H1 (cell line): ENCODE results near the gene TXNDC11. TPM values are rescaled to one million over a fixed set of nuclear protein-coding genes. Genes with fewer than 3 reads are reported as not detected.

Experiments used
- CTCF ChIA-PET: fragments of 300-600 bp; sonication (Branson Sonifier 250); formaldehyde crosslinking; loops from one replicate; lab custom pipeline; 2021; ENCODE audit not compliant: partially characterized antibody; lab: Charles Lee
- POLR2A ChIA-PET: fragments of 300-600 bp; sonication (Branson Sonifier 250); formaldehyde crosslinking; loops from one replicate; lab custom pipeline; 2021; ENCODE audit warnings: inconsistent platforms; ENCODE audit not compliant: partially characterized antibody; lab: Charles Lee
- DNase-seq, 2 experiments: peaks; one replicate each; pipeline versions ENCODE4 v3.0.0 to v3.0.0-alpha.2; 2010 to 2022; ENCODE audit warnings: low spot score in 2 of 2, low read depth in 1 of 2, mixed read lengths in 1 of 2
- FAIRE-seq: peaks from 2 replicates; lab custom pipeline; 2011; peaks lifted over from hg19 to GRCh38; lab: Jason Lieb, UNC
- H2AFZ ChIP-seq: 2 replicates; pipeline ENCODE4 v1.8.1; 2012; ENCODE audit warnings: low read length, inconsistent platforms
- H2AK5ac ChIP-seq: 2 replicates; pipeline ENCODE4 v1.6.1; 2013; ENCODE audit warnings: low read depth, low read length
- H2BK120ac ChIP-seq: replicated peaks from 2 replicates; pipeline ENCODE3; 2013; ENCODE audit warnings: low read depth, low read length, inconsistent platforms
- H2BK12ac ChIP-seq: 2 replicates; pipeline ENCODE4 v1.6.1; 2013; ENCODE audit warnings: low read depth, low read length
- H2BK15ac ChIP-seq: 2 replicates; pipeline ENCODE4 v1.6.1; 2013; ENCODE audit warnings: low read length
- H2BK20ac ChIP-seq: 2 replicates; pipeline ENCODE4 v1.6.1; 2013; ENCODE audit warnings: low read length
- H2BK5ac ChIP-seq: 2 replicates; pipeline ENCODE4 v1.6.1; 2013; ENCODE audit warnings: low read depth, low read length
- H3K14ac ChIP-seq: 2 replicates; pipeline ENCODE4 v1.6.1; 2013; ENCODE audit warnings: inconsistent platforms; ENCODE audit not compliant: insufficient read length
- H3K18ac ChIP-seq: 2 replicates; pipeline ENCODE4 v1.6.1; 2013; ENCODE audit warnings: low read length; ENCODE audit errors: extremely low read depth
- H3K23ac ChIP-seq: 2 replicates; pipeline ENCODE4 v1.6.1; 2013; ENCODE audit warnings: inconsistent platforms; ENCODE audit not compliant: insufficient read length
- H3K23me2 ChIP-seq: 2 replicates; pipeline ENCODE4 v1.6.1; 2013; ENCODE audit warnings: low read depth, low read length
- H3K27ac ChIP-seq: 2 replicates; pipeline ENCODE4 v1.6.1; 2011; ENCODE audit warnings: low read depth, low read length, inconsistent platforms
- H3K27me3 ChIP-seq, 4 experiments: replicated peaks in 1 of 4; 1 replicate in 1 of 4; 2 replicates in 3 of 4; pipeline versions ENCODE4 v1.6.1 to v1.8.1; 2011 to 2013; ENCODE audit warnings: low read length in 3 of 4, mild to moderate bottlenecking in 3 of 4, inconsistent platforms in 2 of 4, mixed read lengths in 2 of 4, moderate library complexity in 1 of 4; ENCODE audit not compliant: control insufficient read depth in 3 of 4, insufficient read depth in 3 of 4; ENCODE audit errors: extremely low read depth in 1 of 4
- H3K36me3 ChIP-seq, 4 experiments: 2 replicates each; pipeline versions ENCODE4 v1.6.1 to v1.8.1; 2011 to 2013; ENCODE audit warnings: mild to moderate bottlenecking in 4 of 4, low read length in 3 of 4, moderate library complexity in 2 of 4, control low read depth in 1 of 4, inconsistent platforms in 1 of 4; ENCODE audit not compliant: insufficient read depth in 4 of 4, control insufficient read depth in 2 of 4
- H3K4ac ChIP-seq: replicated peaks from 2 replicates; pipeline ENCODE3; 2013; ENCODE audit warnings: low read length, low read depth, mixed read lengths, inconsistent platforms; ENCODE audit not compliant: insufficient read length
- H3K4me1 ChIP-seq, 4 experiments: replicated peaks in 1 of 4; 1 replicate in 1 of 4; 2 replicates in 3 of 4; pipeline versions ENCODE4 v1.6.1 to v1.8.1; 2011 to 2013; ENCODE audit warnings: low read length in 3 of 4, inconsistent platforms in 2 of 4, mixed read lengths in 1 of 4; ENCODE audit not compliant: insufficient read depth in 4 of 4, control insufficient read depth in 3 of 4
- H3K4me2 ChIP-seq, 2 experiments: 2 replicates each; pipeline versions ENCODE4 v1.6.1 to v1.8.1; 2011 to 2013; ENCODE audit warnings: low read depth in 2 of 2, low read length in 2 of 2, control low read depth in 1 of 2, inconsistent platforms in 1 of 2, mild to moderate bottlenecking in 1 of 2; ENCODE audit not compliant: insufficient read depth in 1 of 2
- H3K4me3 ChIP-seq, 4 experiments: fragments of 200-600, 300-600 bp in 1 of 4; sonication (generic), shearing (Covaris generic), sonication (Bioruptor Twin) in 1 of 4; 2 replicates each; pipeline versions ENCODE4 v1.5.1 to v1.8.1; 2011 to 2016; ENCODE audit warnings: low read length in 4 of 4, low read depth in 3 of 4, control low read depth in 2 of 4, inconsistent platforms in 2 of 4, mild to moderate bottlenecking in 2 of 4, mixed read lengths in 1 of 4, moderate library complexity in 1 of 4; ENCODE audit not compliant: insufficient read depth in 2 of 4; ENCODE audit errors: extremely low read depth in 1 of 4
- H3K56ac ChIP-seq: replicated peaks from 2 replicates; pipeline ENCODE3; 2013; ENCODE audit warnings: low read depth, mild to moderate bottlenecking, mixed read lengths, low read length, inconsistent platforms; ENCODE audit not compliant: insufficient read length
- H3K79me1 ChIP-seq: 2 replicates; pipeline ENCODE4 v1.6.1; 2013; ENCODE audit warnings: low read depth, low read length, control low read depth
- H3K79me2 ChIP-seq, 2 experiments: 2 replicates each; pipeline versions ENCODE4 v1.6.1 to v1.8.1; 2012 to 2013; ENCODE audit warnings: low read length in 2 of 2, mild to moderate bottlenecking in 2 of 2, inconsistent platforms in 1 of 2; ENCODE audit not compliant: insufficient read depth in 2 of 2, control insufficient read depth in 1 of 2
- H3K9ac ChIP-seq, 4 experiments: replicated peaks in 1 of 4; 1 replicate in 1 of 4; 2 replicates in 3 of 4; pipeline versions ENCODE4 v1.6.1 to v1.8.1; 2011 to 2013; ENCODE audit warnings: low read depth in 3 of 4, low read length in 3 of 4, control low read depth in 2 of 4, mild to moderate bottlenecking in 2 of 4, moderate library complexity in 2 of 4, inconsistent platforms in 1 of 4; ENCODE audit errors: extremely low read depth in 1 of 4
- H3K9me3 ChIP-seq, 2 experiments: 2 replicates each; pipeline versions ENCODE4 v1.6.1 to v1.8.1; 2012 to 2013; ENCODE audit warnings: mild to moderate bottlenecking in 2 of 2, moderate library complexity in 2 of 2, control low read depth in 1 of 2, inconsistent platforms in 1 of 2, low read depth in 1 of 2, low read length in 1 of 2, mixed read lengths in 1 of 2; ENCODE audit not compliant: insufficient read depth in 2 of 2
- H4K20me1 ChIP-seq, 2 experiments: replicated peaks in 1 of 2; 2 replicates each; pipeline versions ENCODE3 to v1.8.1; 2011 to 2013; ENCODE audit warnings: inconsistent platforms in 2 of 2, low read length in 2 of 2, mild to moderate bottlenecking in 1 of 2; ENCODE audit not compliant: insufficient read depth in 2 of 2, control insufficient read depth in 1 of 2
- H4K5ac ChIP-seq: 2 replicates; pipeline ENCODE4 v1.6.1; 2013; ENCODE audit warnings: low read length, low read depth, mixed read lengths, inconsistent platforms; ENCODE audit not compliant: insufficient read length
- H4K8ac ChIP-seq: 2 replicates; pipeline ENCODE4 v1.8.0; 2013; ENCODE audit warnings: mild to moderate bottlenecking, moderate library complexity, low read length, inconsistent platforms; ENCODE audit not compliant: insufficient read depth; ENCODE audit errors: extremely low read depth
- H4K91ac ChIP-seq: replicated peaks from 2 replicates; pipeline ENCODE3; 2013; ENCODE audit warnings: low read length, mixed read lengths, inconsistent platforms; ENCODE audit not compliant: insufficient read length
- CBX8 ChIP-seq: fragments of 300-800, 300-1000 bp; sonication (generic); IDR thresholded peaks from 2 replicates; pipeline ENCODE4 v1.7.1; 2016; ENCODE audit warnings: low read depth, low read length, borderline replicate concordance
- POLR2A ChIP-seq, 2 experiments: IDR thresholded peaks; 1 replicate in 1 of 2; 2 replicates in 1 of 2; pipeline ENCODE4 v1.6.1; 2011; ENCODE audit warnings: low read depth in 2 of 2, low read length in 2 of 2, mild to moderate bottlenecking in 2 of 2; ENCODE audit errors: control extremely low read depth in 1 of 2
- RAD21 ChIP-seq, 2 experiments: IDR thresholded peaks in 1 of 2; conservative IDR thresholded peaks in 1 of 2; 2 replicates each; pipeline ENCODE4 v1.6.1; 2011; ENCODE audit warnings: low read depth in 2 of 2, low read length in 2 of 2, improper control_type of control experiment in 1 of 2, inconsistent platforms in 1 of 2, mild to moderate bottlenecking in 1 of 2, moderate library complexity in 1 of 2
- RNF2 ChIP-seq: fragments of 200-900, 300-1000 bp; sonication (generic); IDR thresholded peaks from 2 replicates; pipeline ENCODE4 v1.7.1; 2016; ENCODE audit warnings: borderline replicate concordance, low read depth, mild to moderate bottlenecking, antibody characterized with exemption, low read length; ENCODE audit not compliant: poor library complexity, severe bottlenecking; ENCODE audit errors: missing control alignments
- SIN3A ChIP-seq, 2 experiments: IDR thresholded peaks in 1 of 2; conservative IDR thresholded peaks in 1 of 2; 2 replicates each; pipeline ENCODE4 v1.6.1; 2011 to 2012; ENCODE audit warnings: low read length in 2 of 2, improper control_type of control experiment in 1 of 2, low read depth in 1 of 2, mild to moderate bottlenecking in 1 of 2
- WGBS, 2 experiments: shearing (Covaris generic) in 1 of 2; methylation state at CpG; one replicate each; pipeline versions ENCODE4 v1.1.6 to v1.1.7; 2013 to 2015; ENCODE audit warnings: low lambda C conversion rate in 2 of 2, mixed read lengths in 2 of 2, inconsistent platforms in 1 of 2, low coverage in 1 of 2, missing lambda C conversion rate in 1 of 2; ENCODE audit not compliant: insufficient replicate concordance in 2 of 2, insufficient coverage in 1 of 2, insufficient read length in 1 of 2; ENCODE audit errors: extremely low coverage in 1 of 2, missing lambda C conversion rate in 1 of 2; 5-methylcytosine and 5-hydroxymethylcytosine counted together
- polyA plus RNA-seq, 7 experiments: library from polyadenylated mRNA; depleted of rRNA in 3 of 7; stranded (reverse) in 5 of 7; unstranded in 2 of 7; fragments of >200 nt in 5 of 7; fragments of 200-250 nt in 2 of 7; gene quantifications; 1 replicate in 5 of 7; 2 replicates in 1 of 7; 4 replicates in 1 of 7; pipeline versions ENCODE4 v1.2.1 to v1.2.3, GENCODE V29; 2011 to 2013; ENCODE audit warnings: missing spikeins in 2 of 7, mixed read lengths in 2 of 7
- total RNA-seq: library from RNA; stranded (reverse); fragmentation: NEBNext Ultra II Directional; extraction: Animal tissue kit (Norgen Biotek cat#: 25700); gene quantifications from 2 replicates; pipeline ENCODE4 v1.2.1, GENCODE V29; 2021

TXNDC11 gene
- total and polyA plus RNA-seq, 2 of the 8 experiments (the other 6 are each of a cell fraction or from before 2014, with no cell fraction given), result 13.5 to 13.8 TPM

DNA sequence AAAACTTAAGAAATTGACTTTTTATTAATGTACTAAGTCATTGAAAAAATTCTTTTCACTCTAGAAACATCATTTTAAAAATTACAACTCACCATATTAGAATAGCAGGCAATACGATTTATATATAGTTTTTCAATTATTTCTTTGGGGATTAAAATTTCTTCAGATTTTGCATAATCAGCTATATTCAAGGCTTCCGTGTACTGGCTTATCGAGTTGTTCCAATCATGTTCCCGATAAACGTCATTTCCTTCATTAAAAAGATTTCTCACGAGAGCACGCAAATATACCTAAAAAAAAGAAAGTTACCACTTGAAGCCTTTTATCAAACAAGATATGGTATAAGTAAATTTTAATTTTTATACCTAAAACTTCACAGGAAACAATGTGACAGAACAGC, 36.4 kb upstream of the TXNDC11 start:
- Histone ChIP-seq H4K8ac (no peak overlapping the region), H4K5ac (no peak overlapping the region), H3K27me3 (no peaks in the 10 kb centered on the region), H3K14ac (no peak overlapping the region), H2AK5ac (no peak overlapping the region), H3K4me3 (no peak overlapping the region), H3K9ac (no peak overlapping the region), H2BK120ac (no peak overlapping the region), H4K91ac (no peak overlapping the region), H3K79me2 (peaks cover 0 to 20% of the 10 kb centered on the region in 2 experiments; a peak in 2 of 4 replicates), H3K27ac (no peak overlapping the region), H2BK15ac (no peak overlapping the region), H3K9me3 (no peaks in the 10 kb centered on the region), H3K79me1 (no peaks in the 10 kb centered on the region), H3K4me1 (no peaks in the 10 kb centered on the region), H3K56ac (no peak overlapping the region), H3K23ac (no peak overlapping the region), H3K18ac (no peak overlapping the region), H3K23me2 (no peaks in the 10 kb centered on the region), H3K4me2 (no peak overlapping the region), H3K4ac (no peak overlapping the region), H3K36me3 (peaks cover 4 to 36% (median 11%) of the 10 kb centered on the region in 4 experiments; a peak in 7 of 8 replicates), H2BK5ac (no peak overlapping the region), H2BK12ac (no peak overlapping the region), H2AFZ (no peak overlapping the region), H2BK20ac (no peak overlapping the region), H4K20me1 (peaks cover 0 to 2% of the 10 kb centered on the region in 2 experiments)
- 94% methylated on average over 7 of the region's 7 CpGs; no CpG with 5 or more reads in 1 of the 2 experiments for WGBS, 2 experiments
- ChIA-PET CTCF (no interaction called here), POLR2A (no interaction called here)
- TF ChIP-seq POLR2A (IDR thresholded peaks at IDR 0.05; ENCODE audit: control extremely low read depth in 1 of 2, low read depth in 2 of 2, low read length in 2 of 2) (no peak), SIN3A (conservative IDR thresholded peaks at IDR 0.05 in 1 of 2, IDR thresholded peaks at IDR 0.05 in 1 of 2; ENCODE audit: low read depth in 1 of 2, low read length in 2 of 2) (no peak), RNF2 (no peak), RAD21 (IDR thresholded peaks at IDR 0.05 in 1 of 2, conservative IDR thresholded peaks at IDR 0.05 in 1 of 2; ENCODE audit: low read depth in 2 of 2, low read length in 2 of 2) (no peak), CBX8 (no peak)
- DNase-seq, result no peak
- no peak for FAIRE-seq
